Sigmoid colon (tissue), 7 donors: ENCODE results near the gene MAST2. TPM values are rescaled to one million over a fixed set of nuclear protein-coding genes. Genes with fewer than 3 reads are reported as not detected.

Experiments
- DNase-seq: peaks from one replicate; pipeline ENCODE4 v3.0.0-alpha.2; 2019
- H3K27ac ChIP-seq, 4 donors: fragments of 200-600 bp; sonication (generic); one replicate each; pipeline ENCODE4 v1.5.1; 2016 to 2019; ENCODE audit warnings: mild to moderate bottlenecking in 1 of 4
- H3K27me3 ChIP-seq, 3 donors: fragments of 200-600 bp; sonication (generic); one replicate each; pipeline ENCODE4 v1.5.1; 2019; ENCODE audit warnings: mild to moderate bottlenecking in 1 of 3
- H3K36me3 ChIP-seq, 4 donors: fragments of 200-600 bp; sonication (generic); one replicate each; pipeline ENCODE4 v1.5.1; 2016 to 2019
- H3K4me1 ChIP-seq, 4 donors: fragments of 200-600 bp; sonication (generic); one replicate each; pipeline ENCODE4 v1.5.1; 2017 to 2019
- H3K4me3 ChIP-seq, 4 donors: fragments of 200-600 bp; sonication (generic); one replicate each; pipeline ENCODE4 v1.5.1; 2017 to 2019; ENCODE audit warnings: mild to moderate bottlenecking in 2 of 4, moderate library complexity in 1 of 4
- H3K9me3 ChIP-seq, 4 donors: fragments of 200-600 bp in 3 of 4; sonication (generic) in 3 of 4; one replicate each; pipeline versions ENCODE4 v1.5.1 to v1.6.1; 2013 to 2019
- EP300 ChIP-seq, 4 donors: sonication (generic); formaldehyde crosslinking; IDR thresholded peaks; one replicate each; pipeline ENCODE4 v1.6.1; 2017; ENCODE audit warnings: antibody characterized with exemption in 4 of 4
- POLR2A ChIP-seq, 2 donors: fragments of 450-650 bp; IDR thresholded peaks; one replicate each; pipeline ENCODE4 v1.6.1; 2016; ENCODE audit warnings: antibody characterized with exemption in 2 of 2, mild to moderate bottlenecking in 2 of 2, moderate library complexity in 2 of 2
- POLR2AphosphoS5 ChIP-seq, 4 donors: sonication (generic); formaldehyde crosslinking; IDR thresholded peaks; one replicate each; pipeline ENCODE4 v1.6.1; 2017; ENCODE audit warnings: antibody characterized with exemption in 4 of 4
- WGBS, 2 donors: extraction: QIAGEN DNeasy Blood & Tissue Kit; methylation state at CpG; one replicate each; pipeline ENCODE4 v1.1.7; 2013; 5-methylcytosine and 5-hydroxymethylcytosine counted together
- intact Hi-C: fragments of 100-400 bp; cut with DNase I; formaldehyde crosslinking; loops from one replicate; pipeline ENCODE4 v1.15.1; 2023
- polyA plus RNA-seq, 3 donors: library from polyadenylated mRNA; stranded (reverse); fragments of 200-250 nt; gene quantifications; one replicate each; pipeline ENCODE4 v1.2.3, GENCODE V29; 2013
- total RNA-seq, 4 donors: library from RNA; depleted of rRNA; stranded (reverse); fragments of >200 nt; gene quantifications; one replicate each; pipeline ENCODE4 v1.1.0, GENCODE V29; 2016
- TF ChIP-seq, protein P1 (sequence below), 4 experiments: fragments of 450-650 bp in 3 of 4; fragments of 200-600 bp in 1 of 4; IDR thresholded peaks; one replicate each; pipeline ENCODE4 v1.5.1; 2016 to 2019; ENCODE audit warnings: antibody characterized with exemption in 4 of 4, mild to moderate bottlenecking in 3 of 4, moderate library complexity in 2 of 4
- donor health status: healthy with polysubstance abuse.
- donor health status: Bipolar disorder and iron deficiency.
- donor health status: healthy.

The MAST2 gene
- total and polyA plus RNA-seq, 7 donors = 19.3 to 54.0 (median 32.0) TPM

DNA sequence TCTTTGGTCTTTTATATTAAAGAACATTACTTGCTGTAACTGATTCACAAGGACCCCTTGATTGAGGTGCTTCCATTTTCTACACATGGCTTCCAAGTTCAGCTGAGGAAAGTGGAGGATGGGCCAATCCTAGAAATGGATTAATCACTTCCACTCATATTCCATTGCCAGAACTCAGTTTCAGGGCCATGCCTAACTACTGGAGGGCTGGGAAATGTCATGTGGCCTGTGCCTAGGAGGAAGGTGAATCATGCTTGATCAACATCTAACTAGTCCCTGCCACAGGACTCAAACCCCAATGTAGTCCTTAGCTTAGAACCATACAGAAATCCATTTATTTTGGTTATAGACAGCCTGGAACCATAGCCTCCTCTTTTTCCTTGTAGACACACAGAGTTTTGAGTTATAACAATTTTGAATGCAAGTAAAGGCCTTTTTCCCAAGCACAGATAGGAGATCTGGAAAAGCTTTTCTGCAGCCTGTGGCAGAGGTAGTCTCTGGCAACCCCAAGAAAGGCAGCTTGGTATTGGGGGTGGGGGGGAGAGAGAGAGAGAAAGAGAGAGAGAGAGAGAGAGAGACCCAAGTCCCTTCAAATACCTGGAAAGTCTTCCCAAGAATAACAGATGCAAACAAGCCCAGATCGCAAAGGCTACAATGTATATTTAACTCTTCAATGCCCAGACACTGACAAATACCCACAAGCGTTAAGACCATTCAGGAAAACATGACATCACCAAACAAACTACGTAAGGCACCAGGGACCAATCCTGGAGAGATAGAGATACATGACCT is 12.5 kb downstream of the MAST2 start:
- no peak for TF ChIP-seq POLR2A (IDR thresholded peaks at IDR 0.05)
- TF ChIP-seq POLR2AphosphoS5 (IDR thresholded peaks at IDR 0.05) = no peak
- TF ChIP-seq EP300 (IDR thresholded peaks at IDR 0.05) = no peak
- TF ChIP-seq, protein P1, sequence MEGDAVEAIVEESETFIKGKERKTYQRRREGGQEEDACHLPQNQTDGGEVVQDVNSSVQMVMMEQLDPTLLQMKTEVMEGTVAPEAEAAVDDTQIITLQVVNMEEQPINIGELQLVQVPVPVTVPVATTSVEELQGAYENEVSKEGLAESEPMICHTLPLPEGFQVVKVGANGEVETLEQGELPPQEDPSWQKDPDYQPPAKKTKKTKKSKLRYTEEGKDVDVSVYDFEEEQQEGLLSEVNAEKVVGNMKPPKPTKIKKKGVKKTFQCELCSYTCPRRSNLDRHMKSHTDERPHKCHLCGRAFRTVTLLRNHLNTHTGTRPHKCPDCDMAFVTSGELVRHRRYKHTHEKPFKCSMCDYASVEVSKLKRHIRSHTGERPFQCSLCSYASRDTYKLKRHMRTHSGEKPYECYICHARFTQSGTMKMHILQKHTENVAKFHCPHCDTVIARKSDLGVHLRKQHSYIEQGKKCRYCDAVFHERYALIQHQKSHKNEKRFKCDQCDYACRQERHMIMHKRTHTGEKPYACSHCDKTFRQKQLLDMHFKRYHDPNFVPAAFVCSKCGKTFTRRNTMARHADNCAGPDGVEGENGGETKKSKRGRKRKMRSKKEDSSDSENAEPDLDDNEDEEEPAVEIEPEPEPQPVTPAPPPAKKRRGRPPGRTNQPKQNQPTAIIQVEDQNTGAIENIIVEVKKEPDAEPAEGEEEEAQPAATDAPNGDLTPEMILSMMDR (IDR thresholded peaks at IDR 0.05) = no peak
- intact Hi-C loops = no loop called here
- Histone ChIP-seq H3K9me3 (no peaks in the 10 kb centered on the region), H3K36me3 (peaks cover 0 to 16% (median 2%) of the 10 kb centered on the region in 4 donors), H3K27ac (no peak overlapping the region), H3K27me3 (no peaks in the 10 kb centered on the region), H3K4me1 (no peaks in the 10 kb centered on the region), H3K4me3 (no peak overlapping the region)
- no peak for DNase-seq
- 89 to 96% methylated on average over 3 of the region's 3 CpGs for WGBS, 2 donors

DNA sequence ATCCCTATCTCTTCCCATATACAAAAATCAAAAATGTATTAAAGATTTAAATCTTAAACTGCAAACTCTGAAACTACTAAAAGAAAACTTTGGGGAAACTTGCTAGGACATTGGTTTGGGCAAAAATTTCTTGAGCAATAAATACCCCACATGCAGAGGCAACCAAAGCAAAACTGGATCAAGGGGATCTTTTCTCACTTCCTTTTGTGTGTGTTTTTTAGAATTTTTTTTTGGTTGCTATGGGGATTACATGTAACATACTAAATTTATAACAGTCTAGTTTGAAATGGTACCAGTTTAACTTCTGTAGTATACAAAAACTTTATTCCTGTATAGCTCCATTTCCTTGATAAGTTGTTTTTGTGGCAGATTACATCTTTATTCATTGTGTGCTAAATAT is 16.8 kb downstream of the MAST2 start:
- intact Hi-C loops = no loop called here
- DNase-seq = no peak
- Histone ChIP-seq H3K9me3 (peaks cover 0 to 3% (median 0%) of the 10 kb centered on the region in 4 donors), H3K27ac (no peak overlapping the region), H3K27me3 (no peaks in the 10 kb centered on the region), H3K4me1 (no peaks in the 10 kb centered on the region), H3K36me3 (peaks cover 0 to 2% (median 0%) of the 10 kb centered on the region in 4 donors), H3K4me3 (no peak overlapping the region)
- TF ChIP-seq POLR2AphosphoS5 (IDR thresholded peaks at IDR 0.05) = no peak
- no peak for TF ChIP-seq EP300 (IDR thresholded peaks at IDR 0.05)
- TF ChIP-seq, protein P1 (IDR thresholded peaks at IDR 0.05) = no peak
- no peak for TF ChIP-seq POLR2A (IDR thresholded peaks at IDR 0.05)

DNA sequence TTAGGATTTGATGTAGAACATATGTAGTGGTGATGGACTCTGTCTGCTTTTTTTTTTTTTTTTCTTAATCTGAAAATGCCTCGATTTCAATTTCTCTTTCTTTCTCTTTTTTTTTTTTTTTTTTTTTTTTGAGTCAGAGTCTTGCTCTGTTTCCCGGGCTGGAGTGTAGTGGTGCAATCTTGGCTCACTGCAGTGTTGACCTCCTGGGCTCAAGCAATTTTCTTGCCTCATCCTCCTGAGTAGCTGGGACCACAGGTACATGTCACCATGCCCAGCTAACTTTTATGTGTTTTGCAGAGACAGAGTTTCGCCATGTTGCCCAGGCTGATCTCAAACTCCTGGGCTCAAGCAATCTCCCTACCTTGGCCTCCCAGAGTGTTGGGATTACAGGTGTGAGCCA is 17.4 kb downstream of the MAST2 start:
- Histone ChIP-seq H3K4me3 (no peak overlapping the region), H3K27me3 (no peaks in the 10 kb centered on the region), H3K36me3 (peaks cover 0 to 6% (median 2%) of the 10 kb centered on the region in 4 donors), H3K27ac (no peak overlapping the region), H3K4me1 (no peaks in the 10 kb centered on the region), H3K9me3 (peaks cover 0 to 3% (median 0%) of the 10 kb centered on the region in 4 donors)
- TF ChIP-seq EP300 (IDR thresholded peaks at IDR 0.05) = no peak
- TF ChIP-seq, protein P1 (IDR thresholded peaks at IDR 0.05) = no peak
- TF ChIP-seq POLR2AphosphoS5 (IDR thresholded peaks at IDR 0.05) = no peak
- TF ChIP-seq POLR2A (IDR thresholded peaks at IDR 0.05) = no peak
- intact Hi-C loops = no loop called here
- no peak for DNase-seq
- WGBS, 2 donors = 81 to 85% methylated on average over 3 of the region's 3 CpGs

DNA sequence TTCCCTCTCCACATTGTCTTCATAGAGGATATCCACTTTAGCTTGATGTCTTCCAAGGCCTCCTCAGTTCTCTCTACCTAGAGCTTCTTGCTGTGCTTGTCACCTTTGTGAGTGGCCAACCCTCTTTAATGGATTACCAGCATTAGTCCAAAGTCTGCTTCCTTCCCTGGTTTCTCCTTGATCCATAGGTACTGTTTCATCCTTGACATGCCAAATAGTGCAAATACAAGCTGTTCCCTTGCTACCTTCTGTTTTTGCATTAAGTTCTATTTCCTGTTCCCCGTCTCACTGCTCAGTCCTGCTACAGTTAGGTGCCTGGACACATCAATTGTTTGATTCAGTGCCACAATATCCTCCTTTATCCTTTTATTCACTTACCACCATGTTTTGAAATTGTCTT is 19.2 kb downstream of the MAST2 start:
- no peak for TF ChIP-seq POLR2AphosphoS5 (IDR thresholded peaks at IDR 0.05)
- TF ChIP-seq EP300 (IDR thresholded peaks at IDR 0.05) = no peak
- intact Hi-C loops = no loop called here
- H3K4me3 ChIP-seq = no peak overlapping the region
- DNase-seq = no peak
- H3K4me1 ChIP-seq = no peaks in the 10 kb centered on the region
- H3K36me3 ChIP-seq = peaks cover 0 to 11% (median 3%) of the 10 kb centered on the region in 4 donors
- no peaks in the 10 kb centered on the region for H3K27me3 ChIP-seq
- no peak overlapping the region for H3K27ac ChIP-seq
- 34 to 68% methylated on average over 1 of the region's 1 CpG for WGBS, 2 donors
- peaks cover 0 to 3% (median 0%) of the 10 kb centered on the region in 4 donors for H3K9me3 ChIP-seq

GRCh38 chr1:45824607-45825006 is 21.2 kb downstream of the MAST2 start:
- no peaks in the 10 kb centered on the region for H3K27me3 ChIP-seq
- H3K36me3 ChIP-seq = peaks cover 0 to 11% (median 5%) of the 10 kb centered on the region in 4 donors
- no peak for DNase-seq
- no peak overlapping the region for H3K27ac ChIP-seq
- 97 to 98% methylated on average over 2 of the region's 2 CpGs for WGBS, 2 donors
- H3K4me3 ChIP-seq = no peak overlapping the region
- H3K9me3 ChIP-seq = peaks cover 0 to 3% (median 0%) of the 10 kb centered on the region in 4 donors
- H3K4me1 ChIP-seq = no peaks in the 10 kb centered on the region
- intact Hi-C loops = no loop called here
- TF ChIP-seq POLR2AphosphoS5 (IDR thresholded peaks at IDR 0.05) (no peak), POLR2A (IDR thresholded peaks at IDR 0.05) (no peak), EP300 (IDR thresholded peaks at IDR 0.05) (no peak)
- TF ChIP-seq, protein P1 (IDR thresholded peaks at IDR 0.05) = no peak
